H9 (cell line): ENCODE data around the gene ZBTB8A. TPM values are rescaled to one million over a fixed set of nuclear protein-coding genes. Genes with fewer than 3 reads are reported as not detected.

ENCODE experiments used
- DNase-seq: peaks from one replicate; pipeline ENCODE4 v3.0.0-alpha.2; 2017
- H2AFZ ChIP-seq: one replicate; pipeline ENCODE4 v1.6.1; 2013; ENCODE audit warnings: mild to moderate bottlenecking, low read length, control low read depth, moderate library complexity
- H2AK5ac ChIP-seq: 2 replicates; pipeline ENCODE4 v1.6.1; 2013; ENCODE audit warnings: low read length, control low read depth, mixed read lengths; ENCODE audit not compliant: insufficient read length
- H2BK120ac ChIP-seq: one replicate; pipeline ENCODE4 v1.6.1; 2013; ENCODE audit warnings: low read depth, mild to moderate bottlenecking, low read length, control low read depth, inconsistent platforms; ENCODE audit not compliant: poor library complexity, severe bottlenecking
- H2BK12ac ChIP-seq: 2 replicates; pipeline ENCODE4 v1.6.1; 2013; ENCODE audit warnings: low read length, control low read depth, mixed read lengths, low read depth; ENCODE audit not compliant: insufficient read length
- H2BK15ac ChIP-seq: 2 replicates; pipeline ENCODE4 v1.6.1; 2013; ENCODE audit warnings: low read depth, low read length, control low read depth
- H2BK20ac ChIP-seq: one replicate; pipeline ENCODE4 v1.6.1; 2013; ENCODE audit warnings: low read depth, mild to moderate bottlenecking, low read length, control low read depth, inconsistent platforms; ENCODE audit not compliant: poor library complexity, severe bottlenecking
- H2BK5ac ChIP-seq: 2 replicates; pipeline ENCODE4 v1.6.1; 2013; ENCODE audit warnings: low read length, control low read depth, mixed read lengths; ENCODE audit not compliant: insufficient read length
- H3K14ac ChIP-seq: 2 replicates; pipeline ENCODE4 v1.6.1; 2013; ENCODE audit warnings: low read length, control low read depth; ENCODE audit not compliant: insufficient read depth
- H3K18ac ChIP-seq: 2 replicates; pipeline ENCODE4 v1.6.1; 2013; ENCODE audit warnings: low read depth, mild to moderate bottlenecking, mixed read lengths, low read length, control low read depth; ENCODE audit not compliant: insufficient read length
- H3K23ac ChIP-seq: 2 replicates; pipeline ENCODE4 v1.6.1; 2013; ENCODE audit warnings: low read length, control low read depth, mixed read lengths, low read depth; ENCODE audit not compliant: insufficient read length
- H3K23me2 ChIP-seq: 2 replicates; pipeline ENCODE4 v1.6.1; 2013; ENCODE audit warnings: low read depth, mild to moderate bottlenecking, mixed read lengths, low read length, control low read depth; ENCODE audit not compliant: insufficient read length, poor library complexity, severe bottlenecking
- H3K27ac ChIP-seq: 2 replicates; pipeline ENCODE4 v1.5.1; 2013; ENCODE audit warnings: low read length, control low read depth, mixed read lengths, low read depth; ENCODE audit not compliant: insufficient read length
- H3K27me3 ChIP-seq: 2 replicates; pipeline ENCODE4 v1.6.1; 2013; ENCODE audit warnings: low read length, control low read depth, inconsistent platforms; ENCODE audit not compliant: insufficient read depth
- H3K4ac ChIP-seq: 2 replicates; pipeline ENCODE4 v1.6.1; 2013; ENCODE audit warnings: low read depth, mild to moderate bottlenecking, control low read depth, inconsistent platforms, low read length, moderate library complexity
- H3K4me1 ChIP-seq: 2 replicates; pipeline ENCODE4 v1.6.1; 2013; ENCODE audit warnings: low read length, control low read depth, inconsistent platforms; ENCODE audit not compliant: insufficient read depth
- H3K4me2 ChIP-seq: 2 replicates; pipeline ENCODE4 v1.6.1; 2013; ENCODE audit warnings: low read length, control low read depth, mixed read lengths; ENCODE audit not compliant: insufficient read length, insufficient read depth
- H3K56ac ChIP-seq: 2 replicates; pipeline ENCODE4 v1.6.1; 2013; ENCODE audit warnings: low read depth, mild to moderate bottlenecking, mixed read lengths, low read length, control low read depth; ENCODE audit not compliant: insufficient read length
- H3K79me1 ChIP-seq: 2 replicates; pipeline ENCODE4 v1.6.1; 2013; ENCODE audit warnings: low read depth, mild to moderate bottlenecking, moderate library complexity, low read length, control low read depth, inconsistent platforms; ENCODE audit not compliant: insufficient read depth, poor library complexity, severe bottlenecking
- H3K79me2 ChIP-seq: 2 replicates; pipeline ENCODE4 v1.6.1; 2013; ENCODE audit warnings: low read length, control low read depth, inconsistent platforms; ENCODE audit not compliant: insufficient read depth
- H3K9ac ChIP-seq: 2 replicates; pipeline ENCODE4 v1.6.1; 2013; ENCODE audit warnings: low read length, control low read depth, mixed read lengths; ENCODE audit not compliant: insufficient read length; ENCODE audit errors: extremely low read depth
- H3K9me3 ChIP-seq: one replicate; pipeline ENCODE4 v1.6.1; 2013; ENCODE audit warnings: low read depth, low read length, inconsistent platforms; ENCODE audit not compliant: control insufficient read depth
- H3T11ph ChIP-seq: one replicate; pipeline ENCODE4 v1.6.1; 2013; ENCODE audit warnings: mild to moderate bottlenecking, low read length, control low read depth, inconsistent platforms
- H4K20me1 ChIP-seq: one replicate; pipeline ENCODE4 v1.6.1; 2013; ENCODE audit not compliant: control insufficient read depth, insufficient read length, insufficient read depth
- H4K5ac ChIP-seq: 2 replicates; pipeline ENCODE4 v1.6.1; 2013; ENCODE audit warnings: low read depth, mild to moderate bottlenecking, mixed read lengths, low read length, control low read depth; ENCODE audit not compliant: insufficient read length
- H4K8ac ChIP-seq: replicated peaks from 2 replicates; pipeline ENCODE4 v1.6.1; 2013; ENCODE audit warnings: low read length, control low read depth, mixed read lengths, low read depth; ENCODE audit not compliant: insufficient read length
- H4K91ac ChIP-seq: 2 replicates; pipeline ENCODE4 v1.6.1; 2013; ENCODE audit warnings: low read depth, mild to moderate bottlenecking, moderate library complexity, mixed read lengths, low read length, control low read depth; ENCODE audit not compliant: insufficient read length
- H3K27ac Mint-ChIP-seq, 3 experiments: 2 replicates in 2 of 3; 3 replicates in 1 of 3; pipeline ENCODE4 v1.8.0; 2020 to 2021; ENCODE audit warnings: mixed read lengths in 3 of 3, mild to moderate bottlenecking in 1 of 3, moderate library complexity in 1 of 3
- H3K27me3 Mint-ChIP-seq: 2 replicates; pipeline ENCODE4 v1.8.0; 2021; ENCODE audit warnings: low read depth, mild to moderate bottlenecking, moderate library complexity, mixed read lengths
- H3K36me3 Mint-ChIP-seq, 3 experiments: 2 replicates in 2 of 3; 3 replicates in 1 of 3; pipeline ENCODE4 v1.8.0; 2020 to 2021; ENCODE audit warnings: low read depth in 3 of 3, mixed read lengths in 3 of 3; ENCODE audit not compliant: insufficient read depth in 1 of 3
- H3K4me1 Mint-ChIP-seq, 2 experiments: 2 replicates each; pipeline ENCODE4 v1.8.0; 2020; ENCODE audit warnings: mixed read lengths in 2 of 2
- H3K4me3 Mint-ChIP-seq, 2 experiments: 2 replicates in 1 of 2; 3 replicates in 1 of 2; pipeline ENCODE4 v1.8.0; 2020 to 2021; ENCODE audit warnings: mild to moderate bottlenecking in 2 of 2, mixed read lengths in 2 of 2, moderate library complexity in 1 of 2
- H3K9me3 Mint-ChIP-seq, 2 experiments: 2 replicates in 1 of 2; 3 replicates in 1 of 2; pipeline ENCODE4 v1.8.0; 2020; ENCODE audit warnings: mild to moderate bottlenecking in 2 of 2, mixed read lengths in 2 of 2, moderate library complexity in 1 of 2
- WGBS: extraction: QIAGEN DNeasy Blood & Tissue Kit; methylation state at CpG from one replicate; pipeline ENCODE4 v1.1.7; 2013; ENCODE audit warnings: missing lambda C conversion rate, low lambda C conversion rate, mixed read lengths; ENCODE audit not compliant: insufficient read length; ENCODE audit errors: extremely low coverage; 5-methylcytosine and 5-hydroxymethylcytosine counted together
- total RNA-seq: library from RNA; stranded (reverse); gene quantifications from 2 replicates; pipeline ENCODE4 v1.2.1, GENCODE V29; 2021
- TF ChIP-seq, protein P1 (sequence below): fragments of 200-600 bp; sonication (generic); conservative IDR thresholded peaks from 3 replicates; pipeline ENCODE4 v1.8.0; 2021; ENCODE audit warnings: antibody characterized with exemption, mild to moderate bottlenecking

The ZBTB8A gene
- total RNA-seq, 1 experiment from 2014 or later = 11.3 TPM

DNA sequence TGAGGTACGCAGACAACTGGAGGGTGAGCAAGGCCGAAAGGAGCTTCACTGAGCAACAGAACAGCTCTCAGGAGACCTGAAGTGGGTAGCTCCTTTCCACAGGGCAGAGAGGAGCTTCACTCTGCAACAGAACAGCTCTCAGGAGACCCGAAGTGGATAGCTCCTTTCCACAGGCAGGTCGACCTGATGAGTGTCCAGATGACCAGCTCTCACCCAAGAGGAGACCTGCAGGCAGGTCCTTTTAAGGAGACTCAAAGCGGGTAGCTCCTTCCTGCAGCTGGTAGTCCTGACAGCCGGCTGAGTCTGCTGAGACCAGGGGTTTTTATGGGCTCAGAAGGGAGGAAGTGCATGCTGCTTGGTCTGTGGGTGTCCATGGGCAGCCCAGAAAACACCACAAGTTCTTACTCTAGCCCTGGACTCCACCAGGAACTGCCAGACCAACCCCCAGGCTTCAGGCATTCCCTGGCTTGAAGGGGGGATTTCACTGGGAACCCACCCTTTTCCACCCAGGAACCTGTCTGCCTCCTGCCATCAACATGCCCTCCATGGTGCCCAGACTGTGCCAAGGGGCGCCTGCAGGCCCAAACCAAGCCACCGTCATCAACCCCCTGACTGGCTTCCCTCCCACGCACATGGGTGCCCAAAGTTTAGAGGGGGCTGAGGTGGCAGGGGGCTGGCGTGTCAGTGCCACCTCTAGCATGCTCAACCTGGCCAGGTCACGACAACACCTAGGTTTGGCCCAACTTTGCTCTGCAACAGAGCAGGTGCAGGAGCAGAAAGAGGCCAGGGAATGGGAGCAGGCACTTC, 67.5 kb downstream of the ZBTB8A start:
- peaks cover 0 to 3% (median 0%) of the 10 kb centered on the region in 3 experiments; a peak in 2 of 7 replicates for H3K36me3 Mint-ChIP-seq
- H2BK15ac ChIP-seq = no peak overlapping the region
- H4K5ac ChIP-seq = no peak overlapping the region
- no peaks in the 10 kb centered on the region for H3K9me3 Mint-ChIP-seq
- no peaks in the 10 kb centered on the region for H3K4me1 ChIP-seq
- no peak overlapping the region for H3K23ac ChIP-seq
- no peak overlapping the region for H2BK12ac ChIP-seq
- no peak overlapping the region for H3K4ac ChIP-seq
- H3K9ac ChIP-seq = no peak overlapping the region
- H4K8ac ChIP-seq = no peak overlapping the region
- H2AFZ ChIP-seq = no peak overlapping the region
- H3K14ac ChIP-seq = no peak overlapping the region; the same call in 1 of the 2 replicates
- H3K79me1 ChIP-seq = no peaks in the 10 kb centered on the region
- no peaks in the 10 kb centered on the region for H4K20me1 ChIP-seq
- H2BK20ac ChIP-seq = no peak overlapping the region
- no peak overlapping the region for H3K4me3 Mint-ChIP-seq
- no peak overlapping the region for H3T11ph ChIP-seq
- H4K91ac ChIP-seq = no peak overlapping the region
- H2BK120ac ChIP-seq = no peak overlapping the region
- no peak overlapping the region for H3K27ac ChIP-seq
- no peaks in the 10 kb centered on the region for H3K79me2 ChIP-seq
- H2BK5ac ChIP-seq = no peak overlapping the region
- no peaks in the 10 kb centered on the region for H3K27me3 ChIP-seq
- TF ChIP-seq, protein P1, sequence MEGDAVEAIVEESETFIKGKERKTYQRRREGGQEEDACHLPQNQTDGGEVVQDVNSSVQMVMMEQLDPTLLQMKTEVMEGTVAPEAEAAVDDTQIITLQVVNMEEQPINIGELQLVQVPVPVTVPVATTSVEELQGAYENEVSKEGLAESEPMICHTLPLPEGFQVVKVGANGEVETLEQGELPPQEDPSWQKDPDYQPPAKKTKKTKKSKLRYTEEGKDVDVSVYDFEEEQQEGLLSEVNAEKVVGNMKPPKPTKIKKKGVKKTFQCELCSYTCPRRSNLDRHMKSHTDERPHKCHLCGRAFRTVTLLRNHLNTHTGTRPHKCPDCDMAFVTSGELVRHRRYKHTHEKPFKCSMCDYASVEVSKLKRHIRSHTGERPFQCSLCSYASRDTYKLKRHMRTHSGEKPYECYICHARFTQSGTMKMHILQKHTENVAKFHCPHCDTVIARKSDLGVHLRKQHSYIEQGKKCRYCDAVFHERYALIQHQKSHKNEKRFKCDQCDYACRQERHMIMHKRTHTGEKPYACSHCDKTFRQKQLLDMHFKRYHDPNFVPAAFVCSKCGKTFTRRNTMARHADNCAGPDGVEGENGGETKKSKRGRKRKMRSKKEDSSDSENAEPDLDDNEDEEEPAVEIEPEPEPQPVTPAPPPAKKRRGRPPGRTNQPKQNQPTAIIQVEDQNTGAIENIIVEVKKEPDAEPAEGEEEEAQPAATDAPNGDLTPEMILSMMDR = no peak
- no peaks in the 10 kb centered on the region for H3K27me3 Mint-ChIP-seq
- WGBS = no CpG with 5 or more reads among the region's 11 CpGs
- no peaks in the 10 kb centered on the region for H3K23me2 ChIP-seq
- no peaks in the 10 kb centered on the region for H3K9me3 ChIP-seq
- H3K18ac ChIP-seq = no peak overlapping the region
- peak; percentile 27 for DNase-seq
- no peaks in the 10 kb centered on the region for H3K4me1 Mint-ChIP-seq
- no peak overlapping the region for H2AK5ac ChIP-seq
- H3K27ac Mint-ChIP-seq = no peak overlapping the region; a peak in 1 of 7 replicates
- no peak overlapping the region for H3K4me2 ChIP-seq
- no peak overlapping the region for H3K56ac ChIP-seq
